Measurements from ENCODE around the gene ZNF692. TPM values are rescaled to one million over a fixed set of nuclear protein-coding genes. Genes with fewer than 3 reads are reported as not detected.

ZNF692 gene
- total RNA-seq, 1 experiment from 2014 or later = 40.1 TPM

DNA sequence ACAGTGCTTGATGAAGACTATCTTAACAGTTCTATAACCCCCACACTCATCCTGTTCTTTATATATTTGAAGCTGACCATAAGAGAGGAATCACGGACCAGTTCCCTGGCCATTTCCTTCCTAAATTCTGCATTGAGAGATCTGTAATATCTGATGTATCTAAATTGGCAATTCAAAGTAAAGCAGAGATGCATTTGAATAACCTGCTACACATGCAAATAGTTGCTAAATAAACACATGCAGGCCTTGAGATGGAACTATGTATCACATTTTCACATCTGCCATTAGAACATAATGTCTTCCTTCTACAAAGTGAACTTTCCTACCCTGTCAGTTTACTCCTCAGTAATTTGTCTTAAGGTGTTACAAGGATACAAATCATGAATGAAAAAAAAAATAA lies 26.8 kb upstream of the ZNF692 start:
- peak overlapping the region in 1 of 2 experiments; percentile 21; a peak in 1 of 5 replicates for H3K4me3 Mint-ChIP-seq
- no peak overlapping the region for H3K23ac ChIP-seq (ENCODE audit: insufficient read length, low read depth, low read length)
- no peak overlapping the region for H2BK120ac ChIP-seq (ENCODE audit: low read depth, low read length, poor library complexity, severe bottlenecking)
- no peak overlapping the region for H2BK15ac ChIP-seq (ENCODE audit: low read depth, low read length)
- H3K36me3 Mint-ChIP-seq (ENCODE audit: insufficient read depth in 1 of 3, low read depth in 3 of 3) = no peaks in the 10 kb centered on the region
- H2AFZ ChIP-seq (ENCODE audit: low read length) = no peak overlapping the region
- no peaks in the 10 kb centered on the region for H3K4me1 ChIP-seq (ENCODE audit: insufficient read depth, low read length)
- H4K91ac ChIP-seq (ENCODE audit: insufficient read length, low read depth, low read length) = no peak overlapping the region
- no peak overlapping the region for H2BK5ac ChIP-seq (ENCODE audit: insufficient read length, low read length)
- no peaks in the 10 kb centered on the region for H3K9me3 ChIP-seq (ENCODE audit: control insufficient read depth, low read depth, low read length)
- no peak overlapping the region for H3K18ac ChIP-seq (ENCODE audit: insufficient read length, low read depth, low read length)
- H3K4ac ChIP-seq (ENCODE audit: low read depth, low read length) = no peak overlapping the region
- H3K14ac ChIP-seq (ENCODE audit: insufficient read depth, low read length) = no peak overlapping the region
- no peak for DNase-seq
- H3K27me3 ChIP-seq (ENCODE audit: insufficient read depth, low read length) = no peaks in the 10 kb centered on the region
- no CpG with 5 or more reads among the region's 1 CpG for WGBS (ENCODE audit: extremely low coverage, insufficient read length, low lambda C conversion rate)
- no peak overlapping the region for H4K8ac ChIP-seq (replicated peaks; ENCODE audit: insufficient read length, low read depth, low read length)
- no peaks in the 10 kb centered on the region for H3K27me3 Mint-ChIP-seq (ENCODE audit: low read depth)
- H3K9ac ChIP-seq (ENCODE audit: extremely low read depth, insufficient read length, low read length) = no peak overlapping the region
- H4K20me1 ChIP-seq (ENCODE audit: control insufficient read depth, insufficient read depth, insufficient read length) = no peaks in the 10 kb centered on the region
- H3K27ac Mint-ChIP-seq = peak overlapping the region in 1 of 3 experiments; percentile 94; a peak in 3 of 7 replicates
- no peak overlapping the region for H2BK20ac ChIP-seq (ENCODE audit: low read depth, low read length, poor library complexity, severe bottlenecking)
- no peaks in the 10 kb centered on the region for H3K9me3 Mint-ChIP-seq
- H3K23me2 ChIP-seq (ENCODE audit: insufficient read length, low read depth, low read length, poor library complexity, severe bottlenecking) = no peaks in the 10 kb centered on the region
- H3K79me2 ChIP-seq (ENCODE audit: insufficient read depth, low read length) = no peaks in the 10 kb centered on the region
- no peak overlapping the region for H2AK5ac ChIP-seq (ENCODE audit: insufficient read length, low read length)
- H3K27ac ChIP-seq (ENCODE audit: insufficient read length, low read depth, low read length) = no peak overlapping the region
- no peak overlapping the region for H3T11ph ChIP-seq (ENCODE audit: low read length)
- no peaks in the 10 kb centered on the region for H3K79me1 ChIP-seq (ENCODE audit: insufficient read depth, low read depth, low read length, poor library complexity, severe bottlenecking)
- no peak overlapping the region for H3K56ac ChIP-seq (ENCODE audit: insufficient read length, low read depth, low read length)
- H3K4me1 Mint-ChIP-seq = peaks cover 13 to 20% of the 10 kb centered on the region in 2 experiments
- TF ChIP-seq, protein P1, sequence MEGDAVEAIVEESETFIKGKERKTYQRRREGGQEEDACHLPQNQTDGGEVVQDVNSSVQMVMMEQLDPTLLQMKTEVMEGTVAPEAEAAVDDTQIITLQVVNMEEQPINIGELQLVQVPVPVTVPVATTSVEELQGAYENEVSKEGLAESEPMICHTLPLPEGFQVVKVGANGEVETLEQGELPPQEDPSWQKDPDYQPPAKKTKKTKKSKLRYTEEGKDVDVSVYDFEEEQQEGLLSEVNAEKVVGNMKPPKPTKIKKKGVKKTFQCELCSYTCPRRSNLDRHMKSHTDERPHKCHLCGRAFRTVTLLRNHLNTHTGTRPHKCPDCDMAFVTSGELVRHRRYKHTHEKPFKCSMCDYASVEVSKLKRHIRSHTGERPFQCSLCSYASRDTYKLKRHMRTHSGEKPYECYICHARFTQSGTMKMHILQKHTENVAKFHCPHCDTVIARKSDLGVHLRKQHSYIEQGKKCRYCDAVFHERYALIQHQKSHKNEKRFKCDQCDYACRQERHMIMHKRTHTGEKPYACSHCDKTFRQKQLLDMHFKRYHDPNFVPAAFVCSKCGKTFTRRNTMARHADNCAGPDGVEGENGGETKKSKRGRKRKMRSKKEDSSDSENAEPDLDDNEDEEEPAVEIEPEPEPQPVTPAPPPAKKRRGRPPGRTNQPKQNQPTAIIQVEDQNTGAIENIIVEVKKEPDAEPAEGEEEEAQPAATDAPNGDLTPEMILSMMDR (conservative IDR thresholded peaks at IDR 0.05) = no peak
- H2BK12ac ChIP-seq (ENCODE audit: insufficient read length, low read depth, low read length) = no peak overlapping the region
- H3K4me2 ChIP-seq (ENCODE audit: insufficient read depth, insufficient read length, low read length) = no peak overlapping the region
- no peak overlapping the region for H4K5ac ChIP-seq (ENCODE audit: insufficient read length, low read depth, low read length)

Measured in H9 (cell line).